ENCODE results near the gene RNF227.
A peak's percentile ranks its signal among the peaks of the same experiment; 100 is the strongest.
"Not testable (repeated sequence)": the region's sequence is repeated elsewhere in the genome, so short reads cannot be mapped to it uniquely, and the experiment has no call there.

Gene RNF227

DNA sequence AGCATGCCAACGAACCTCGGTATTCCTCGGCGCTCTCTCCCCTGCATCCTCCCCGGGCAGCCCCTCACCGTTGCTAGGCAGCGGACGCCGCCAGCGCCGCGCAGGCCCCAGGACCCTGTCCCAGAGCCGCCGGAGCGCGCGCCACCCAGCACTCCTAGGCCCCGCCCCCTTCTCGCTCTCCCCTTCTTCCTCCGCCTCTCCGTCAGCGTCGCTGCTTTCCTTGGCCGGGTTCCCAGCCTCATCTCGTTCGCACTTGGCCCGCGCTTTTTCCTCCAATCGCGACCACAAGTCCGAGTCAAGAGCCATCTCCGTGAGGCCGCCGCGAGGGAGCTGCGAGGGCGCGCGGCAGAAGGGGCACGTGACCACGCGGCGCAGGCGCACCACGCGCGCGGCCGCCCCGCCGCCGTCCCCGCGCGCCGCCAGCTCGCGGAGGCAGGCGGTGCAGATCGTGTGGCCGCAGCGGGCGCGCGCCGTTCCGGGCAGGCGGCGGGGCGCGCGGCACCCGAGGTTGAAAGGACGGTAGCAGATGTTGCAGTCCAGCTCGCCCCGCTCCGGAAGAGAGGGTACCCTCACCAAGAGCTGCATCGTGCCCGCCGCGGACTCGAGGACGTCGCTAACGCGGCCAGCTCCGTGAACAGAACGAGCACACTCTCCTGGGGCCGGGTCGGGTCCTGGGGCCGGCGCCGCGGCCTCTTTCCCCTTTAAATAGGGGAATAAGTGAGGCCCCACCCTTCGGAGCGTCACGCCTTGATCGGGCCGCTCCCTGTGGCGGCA lies at the start of gene RNF227:
Gene RNF227, minus strand, starts transcription at position 679 of the 774 bp plus-strand sequence. Its CDS starts 94 bp downstream, at position 585.
- peak; percentile 98 for DNase-seq

DNA sequence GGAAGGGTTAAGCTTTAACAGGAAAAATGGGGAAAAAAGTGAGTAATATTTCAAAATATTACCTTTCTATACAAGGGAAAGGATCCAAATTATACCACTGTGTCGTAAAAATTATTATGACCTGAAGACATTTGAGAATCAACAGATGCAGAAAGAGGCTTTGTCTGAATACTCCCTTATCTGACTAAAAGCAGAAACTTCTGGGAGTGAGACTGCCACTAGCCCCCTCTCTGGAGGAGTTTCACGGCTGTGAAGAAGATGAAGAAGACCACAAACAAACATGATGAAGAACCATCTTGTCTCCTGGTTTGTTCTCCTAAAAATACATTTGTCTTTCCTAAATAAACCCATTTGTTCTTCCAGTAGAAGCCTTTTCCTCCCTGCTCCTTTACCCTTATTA lies 45.3 kb upstream of the RNF227 start:
- no peak for DNase-seq

DNA sequence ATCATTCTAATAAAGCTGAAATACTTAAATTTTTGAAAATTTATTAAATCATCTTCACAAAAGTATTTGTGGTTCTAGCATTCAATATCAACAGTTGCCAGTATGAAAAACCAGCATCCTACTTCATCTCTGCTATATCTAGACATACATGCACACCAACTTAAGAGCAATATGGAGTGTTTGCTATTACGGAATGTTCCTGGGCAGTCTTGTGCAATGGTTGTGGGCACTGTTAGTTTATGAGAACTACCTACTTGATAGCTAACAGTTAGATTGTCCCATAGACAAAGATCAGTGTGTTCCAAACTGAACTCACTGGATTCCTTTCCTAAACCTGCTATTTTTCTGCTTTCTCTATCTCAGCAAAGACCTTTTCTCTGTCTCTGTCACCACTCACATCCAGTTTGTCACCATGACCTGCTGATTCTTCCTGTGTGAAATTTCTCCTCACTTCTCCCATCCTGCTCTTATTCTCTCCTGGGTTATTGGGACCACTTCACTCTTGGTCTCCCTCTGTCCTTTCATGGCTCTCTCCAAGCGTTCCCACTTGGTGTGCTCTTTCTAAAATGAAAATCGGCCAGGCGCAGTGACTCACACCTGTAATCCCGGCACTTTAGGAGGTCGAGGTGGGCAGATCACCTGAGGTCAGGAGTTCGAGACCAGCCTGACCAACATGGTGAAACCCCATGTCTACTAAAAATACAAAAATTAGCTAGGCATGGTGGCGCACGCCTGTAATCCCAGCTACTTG lies 43.6 kb upstream of the RNF227 start:
- DNase-seq, result no peak

DNA sequence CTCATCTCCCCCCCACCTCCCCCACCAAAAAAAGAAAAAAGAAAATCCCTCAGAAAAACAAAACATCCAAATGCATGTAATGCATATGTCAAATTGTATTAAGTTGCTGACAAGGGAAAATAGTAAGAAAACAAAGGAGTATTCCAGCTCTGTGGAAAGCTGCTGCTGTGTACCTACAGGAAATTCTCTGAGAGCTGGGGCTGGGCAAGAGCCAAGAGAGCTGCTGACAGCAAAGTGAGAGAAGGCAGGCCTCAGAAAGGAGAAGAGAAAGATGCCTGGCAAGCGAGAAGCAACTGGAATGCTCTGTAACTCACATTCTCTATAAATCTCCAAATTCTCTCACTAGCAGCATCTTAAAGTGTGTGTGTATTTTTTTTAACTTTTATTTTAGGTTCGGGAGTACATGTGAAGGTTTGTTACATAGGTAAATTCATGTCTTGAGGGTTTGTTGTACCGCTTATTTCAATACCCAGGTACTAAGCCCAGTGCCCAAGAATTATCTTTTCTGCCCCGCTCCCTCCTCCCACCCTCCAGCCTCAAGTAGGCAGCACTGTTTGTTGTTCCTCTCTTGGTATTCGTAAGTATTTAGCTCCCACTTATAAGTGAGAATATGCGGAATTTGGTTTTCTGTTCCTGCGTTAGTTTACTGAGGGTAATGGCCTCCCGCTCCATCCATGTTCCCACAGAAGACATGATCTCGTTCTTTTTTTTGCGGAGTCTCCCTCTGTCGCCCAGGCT lies 40.3 kb upstream of the RNF227 start:
- DNase-seq, result no peak

DNA sequence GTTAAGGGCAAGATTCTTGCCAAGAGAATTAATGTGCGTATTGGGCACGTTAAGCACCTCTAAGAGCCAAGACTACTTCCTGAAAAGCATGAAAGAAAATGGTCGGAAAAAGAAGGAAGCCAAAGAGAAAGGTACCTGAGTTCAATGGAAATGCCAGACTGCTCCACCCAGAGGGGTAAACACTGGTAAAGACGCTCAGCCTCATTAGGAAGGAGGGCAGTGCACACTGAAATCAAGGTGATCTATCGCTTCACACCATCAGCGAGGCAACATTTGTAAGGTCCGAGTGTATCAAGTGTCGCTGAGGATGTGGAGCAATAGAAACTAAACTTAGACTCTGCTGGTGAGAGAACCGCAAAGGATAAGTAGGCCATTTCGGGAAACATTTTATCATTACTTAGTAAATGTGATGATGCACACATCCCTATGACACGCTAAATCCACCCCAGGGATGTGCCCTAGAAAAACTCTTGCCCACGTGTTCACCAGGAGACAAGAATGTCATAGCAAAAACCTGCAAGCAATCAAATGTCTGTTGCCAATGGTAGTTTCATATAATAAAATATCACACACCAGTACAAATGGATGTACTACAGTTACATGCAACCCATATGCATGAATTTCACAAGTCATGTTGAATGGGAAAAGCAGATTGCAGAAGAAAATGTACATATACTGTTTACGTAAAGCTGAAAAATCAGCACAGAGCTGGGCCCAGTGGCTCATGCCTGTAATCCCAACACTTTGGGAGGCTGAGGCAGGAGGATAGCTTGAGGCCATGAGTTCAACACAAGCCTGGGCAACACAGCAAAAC lies 39.5 kb upstream of the RNF227 start:
- no peak for DNase-seq

DNA sequence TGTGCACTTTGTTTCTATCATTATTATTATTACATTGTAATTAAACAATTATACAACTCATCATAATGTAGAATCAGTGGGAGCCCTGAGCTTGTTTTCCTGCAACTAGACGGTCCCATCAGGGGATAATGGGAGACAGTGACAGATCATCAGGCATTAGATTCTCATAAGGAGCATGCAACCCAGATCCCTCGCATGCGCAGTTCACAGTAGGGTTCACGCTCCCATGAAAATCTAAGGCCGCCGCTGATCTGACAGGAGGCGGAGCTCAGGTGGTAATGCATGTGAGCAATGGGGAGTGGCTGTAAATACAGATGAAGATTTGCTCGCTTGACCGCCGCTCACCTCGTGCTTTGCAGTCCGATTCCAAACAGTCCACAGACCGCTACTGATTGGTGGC lies 37.2 kb upstream of the RNF227 start:
- DNase-seq, result not testable (repeated sequence)

DNA sequence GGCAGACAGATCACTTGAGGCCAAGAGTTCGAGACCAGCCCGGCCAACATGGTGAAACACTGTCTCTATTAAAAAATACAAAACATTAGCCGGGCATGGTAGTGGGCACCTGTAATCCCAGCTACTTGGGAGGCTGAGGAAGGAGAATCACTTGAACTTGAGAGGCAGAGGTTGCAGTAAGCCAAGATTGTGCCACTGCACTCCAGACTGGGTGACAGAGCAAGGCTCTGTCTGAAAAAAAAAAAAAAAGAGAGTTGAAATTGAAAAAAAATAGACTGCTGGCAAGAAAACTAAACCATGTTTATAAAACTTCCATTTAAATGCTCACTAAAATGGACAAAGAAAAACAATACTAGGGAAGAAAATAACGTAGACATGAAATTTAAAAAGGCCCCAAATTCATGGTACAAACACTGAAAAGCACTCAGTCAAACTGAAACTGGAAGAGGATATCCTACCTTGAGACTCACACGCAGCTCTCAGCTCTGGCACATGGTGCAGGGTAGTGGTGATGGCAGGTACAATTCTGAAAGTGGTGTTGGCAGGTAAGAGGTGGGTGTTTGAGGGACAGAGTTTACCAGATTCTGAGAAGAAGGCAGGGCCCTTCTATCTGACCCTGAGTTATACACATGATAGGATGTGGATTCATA lies 35.2 kb upstream of the RNF227 start:
- no peak for DNase-seq

DNA sequence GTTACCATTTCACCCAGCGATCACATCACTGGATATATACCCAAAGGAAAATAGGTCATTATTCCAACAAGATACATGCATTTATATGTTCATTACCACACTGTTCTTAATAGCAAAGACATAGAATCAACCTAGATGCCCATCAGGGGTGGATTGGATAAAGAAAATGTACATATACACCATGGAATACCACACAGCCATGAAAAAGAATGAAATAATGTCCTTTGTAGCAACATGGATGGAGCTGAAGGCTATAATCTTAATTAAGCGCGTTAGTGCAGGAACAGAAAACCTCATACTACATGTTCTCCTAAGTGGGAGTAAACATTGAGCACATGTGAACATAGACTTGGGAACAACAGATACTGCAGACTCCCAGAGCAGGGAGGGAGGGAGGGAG lies 34.5 kb upstream of the RNF227 start:
- DNase-seq, result no peak

DNA sequence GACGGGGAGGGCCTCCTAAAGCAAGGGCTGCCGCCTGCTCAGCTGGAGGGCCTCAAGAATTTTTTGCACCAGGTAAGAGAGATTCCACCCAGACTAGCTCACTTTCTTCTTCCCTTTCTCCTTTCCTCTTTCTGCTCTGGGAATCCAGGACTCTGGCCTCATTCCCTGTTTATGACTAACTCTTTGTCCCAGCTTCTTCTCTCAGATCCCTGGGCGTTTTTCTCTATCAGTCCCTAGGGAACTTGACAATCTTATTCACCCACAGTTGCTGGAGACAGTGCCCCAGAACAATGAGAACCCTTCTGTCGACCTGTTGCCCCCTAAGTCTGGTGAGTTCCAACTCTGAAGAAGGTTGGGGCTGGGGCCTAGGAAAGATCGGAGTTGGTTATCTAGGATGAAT lies 31.6 kb upstream of the RNF227 start:
- no peak for DNase-seq

DNA sequence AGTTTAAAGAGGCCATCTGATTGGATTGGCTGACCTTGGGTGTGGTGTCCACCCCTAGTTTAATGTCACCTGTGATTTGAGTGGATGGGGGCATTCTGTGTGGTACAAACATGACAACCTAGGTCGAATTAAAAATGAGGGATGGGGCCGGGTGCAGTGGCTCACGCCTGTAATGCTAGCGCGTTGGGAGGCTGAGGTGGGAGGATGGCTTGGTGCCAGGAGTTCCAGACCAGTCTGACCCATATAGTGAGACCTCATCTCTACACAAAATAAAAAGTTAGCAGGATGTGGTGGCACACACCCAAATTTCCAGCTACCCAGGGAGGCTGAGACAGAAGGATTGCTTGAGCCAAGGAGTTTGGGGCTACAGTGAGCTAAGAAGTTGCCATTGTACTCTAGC lies 30.4 kb upstream of the RNF227 start:
- no peak for DNase-seq

DNA sequence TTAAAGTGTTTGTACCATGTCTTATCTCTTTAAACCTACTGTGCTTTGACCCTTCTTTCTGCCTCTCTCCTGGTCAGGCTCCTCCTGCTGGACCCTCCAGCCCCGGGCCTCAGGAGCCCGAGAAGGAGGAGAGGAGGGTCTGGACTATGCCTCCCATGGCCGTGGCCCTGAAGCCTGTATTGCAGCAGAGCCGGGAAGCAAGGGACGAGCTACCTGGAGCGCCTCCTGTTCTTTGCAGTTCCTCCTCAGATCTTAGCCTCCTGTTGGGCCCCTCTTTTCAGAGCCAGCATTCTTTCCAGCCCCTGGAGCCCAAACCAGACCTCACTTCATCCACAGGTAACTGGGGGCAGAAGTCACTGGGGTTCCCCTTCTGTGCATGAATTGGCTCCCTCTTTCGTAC lies 29.6 kb upstream of the RNF227 start:
- DNase-seq, result no peak

DNA sequence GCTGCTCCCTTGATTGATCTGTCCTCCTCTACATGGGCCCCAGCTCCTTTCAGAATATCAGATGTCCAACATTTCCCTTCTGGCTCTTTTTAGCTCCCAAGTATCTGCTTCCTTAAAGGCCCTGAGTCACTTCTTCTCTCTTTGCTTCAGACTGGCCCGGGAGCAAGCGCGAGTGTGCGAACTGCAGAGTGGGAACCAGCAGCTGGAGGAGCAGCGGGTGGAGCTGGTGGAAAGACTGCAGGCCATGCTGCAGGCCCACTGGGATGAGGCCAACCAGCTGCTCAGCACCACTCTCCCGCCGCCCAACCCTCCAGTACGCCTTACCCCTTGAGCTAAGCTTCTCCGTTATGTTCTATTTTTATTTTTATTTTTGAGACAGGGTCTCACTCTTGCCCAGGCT lies 28.2 kb upstream of the RNF227 start:
- DNase-seq, result no peak

DNA sequence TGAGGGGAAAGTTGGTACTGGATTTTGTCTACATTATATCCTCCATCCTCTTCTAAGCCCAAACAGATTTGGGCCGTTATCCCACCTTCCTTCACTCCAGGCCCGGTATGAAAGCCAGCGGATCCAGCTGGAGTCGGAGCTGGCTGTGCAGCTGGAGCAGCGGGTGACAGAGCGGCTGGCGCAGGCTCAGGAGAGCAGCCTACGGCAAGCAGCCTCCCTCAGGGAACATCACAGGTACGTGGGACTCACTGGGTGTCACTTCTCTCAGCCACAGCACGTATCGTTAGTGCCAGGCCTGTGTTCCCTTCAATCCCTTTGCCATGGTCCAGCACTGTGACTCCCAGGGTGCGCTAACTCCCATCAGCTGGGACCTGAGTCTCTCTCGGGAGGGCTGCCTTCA lies 27.2 kb upstream of the RNF227 start:
- DNase-seq, result no peak

DNA sequence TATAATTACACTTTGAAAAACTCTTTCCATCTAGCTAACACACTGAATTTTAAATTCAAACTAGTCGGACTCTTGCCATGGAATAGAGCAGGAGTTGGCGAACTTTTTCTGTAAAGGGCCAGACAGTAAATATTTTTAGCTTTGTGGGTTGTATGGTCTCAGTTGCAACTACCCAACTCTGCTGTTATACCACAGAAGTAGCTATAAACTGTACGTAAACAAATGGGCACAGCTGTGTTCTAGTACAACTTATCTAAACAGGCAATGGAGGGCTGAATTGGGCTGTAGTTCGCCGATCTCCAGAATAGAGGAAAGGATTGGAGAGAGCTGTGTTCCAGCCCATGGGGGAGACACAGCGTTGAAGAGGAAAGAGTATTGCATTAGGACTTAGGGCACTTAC lies 24.7 kb upstream of the RNF227 start:
- DNase-seq, result no peak

DNA sequence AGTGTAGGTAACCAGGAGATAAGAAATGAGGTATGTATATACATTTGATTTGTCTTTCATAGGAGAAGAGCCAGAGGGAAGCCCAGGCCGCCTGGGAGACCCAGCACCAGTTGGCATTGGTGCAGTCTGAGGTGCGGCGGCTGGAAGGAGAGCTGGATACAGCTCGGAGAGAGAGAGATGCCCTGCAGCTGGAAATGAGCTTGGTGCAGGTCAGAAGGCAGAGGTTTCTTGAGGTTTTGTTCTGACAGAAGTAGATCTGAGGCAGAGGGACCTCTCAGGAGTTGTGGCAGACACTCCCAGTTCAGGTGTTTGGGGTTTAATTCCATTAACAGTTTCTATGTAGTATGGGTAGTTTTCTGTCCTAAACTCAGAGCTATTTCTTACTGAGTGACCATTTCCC lies 23.9 kb upstream of the RNF227 start:
- no peak for DNase-seq

DNA sequence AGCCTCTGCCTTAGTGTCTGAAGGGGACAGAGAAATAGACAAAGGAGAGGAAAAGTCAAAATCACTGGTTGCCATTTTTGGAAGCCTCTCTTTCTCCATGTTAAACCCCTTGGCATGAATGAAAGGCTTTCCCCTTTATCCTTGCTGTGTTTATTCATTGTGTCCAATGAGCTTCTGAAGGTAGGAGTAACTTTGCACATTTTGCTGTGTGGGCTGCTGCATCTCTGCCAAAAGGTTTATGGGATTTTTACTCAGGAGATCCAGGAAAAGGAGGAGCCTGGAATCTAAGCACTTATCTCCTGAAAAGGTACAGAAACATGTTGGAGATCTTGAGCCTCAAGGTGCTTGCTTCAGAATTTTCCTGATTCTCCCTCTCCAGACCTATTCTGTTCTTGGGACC lies 19.8 kb upstream of the RNF227 start:
- no peak for DNase-seq

DNA sequence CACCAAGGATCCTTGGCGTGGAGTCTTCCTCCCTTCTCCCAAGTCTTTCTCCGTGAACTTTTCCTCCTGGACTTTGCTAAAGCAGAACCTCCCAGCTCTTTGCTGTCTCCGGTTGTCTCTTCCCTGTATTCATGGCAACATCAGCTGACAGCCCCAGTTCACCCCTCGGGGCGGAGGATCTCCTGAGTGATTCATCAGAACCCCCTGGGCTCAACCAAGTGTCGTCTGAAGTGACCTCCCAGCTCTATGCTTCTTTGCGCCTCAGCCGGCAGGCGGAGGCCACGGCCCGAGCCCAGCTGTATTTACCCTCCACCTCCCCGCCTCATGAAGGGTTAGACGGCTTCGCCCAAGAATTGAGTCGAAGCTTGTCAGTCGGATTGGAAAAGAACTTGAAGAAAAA lies 16.9 kb upstream of the RNF227 start:
- peak; percentile 74 for DNase-seq

DNA sequence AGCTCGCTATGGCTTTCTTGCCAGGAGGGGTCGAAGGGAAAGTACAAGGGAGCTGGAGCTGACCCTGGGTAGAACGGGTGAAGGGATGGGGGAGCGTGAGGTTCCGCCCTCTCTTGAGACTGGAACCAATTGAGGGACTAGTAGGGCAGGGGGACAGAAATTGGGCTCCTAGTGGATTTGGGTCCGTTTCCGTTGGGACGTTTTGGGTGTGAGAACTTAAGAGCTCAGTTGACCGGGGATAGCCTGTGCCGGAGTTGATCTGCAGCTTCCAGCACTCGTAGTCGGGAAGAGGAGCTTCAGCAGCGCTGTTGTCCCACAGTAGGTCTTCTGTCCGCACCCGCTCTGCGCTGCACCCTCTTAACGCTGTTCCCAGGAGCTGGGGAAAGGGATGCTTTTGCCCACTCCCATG lies 16.4 kb upstream of the RNF227 start:
- no peak for DNase-seq

DNA sequence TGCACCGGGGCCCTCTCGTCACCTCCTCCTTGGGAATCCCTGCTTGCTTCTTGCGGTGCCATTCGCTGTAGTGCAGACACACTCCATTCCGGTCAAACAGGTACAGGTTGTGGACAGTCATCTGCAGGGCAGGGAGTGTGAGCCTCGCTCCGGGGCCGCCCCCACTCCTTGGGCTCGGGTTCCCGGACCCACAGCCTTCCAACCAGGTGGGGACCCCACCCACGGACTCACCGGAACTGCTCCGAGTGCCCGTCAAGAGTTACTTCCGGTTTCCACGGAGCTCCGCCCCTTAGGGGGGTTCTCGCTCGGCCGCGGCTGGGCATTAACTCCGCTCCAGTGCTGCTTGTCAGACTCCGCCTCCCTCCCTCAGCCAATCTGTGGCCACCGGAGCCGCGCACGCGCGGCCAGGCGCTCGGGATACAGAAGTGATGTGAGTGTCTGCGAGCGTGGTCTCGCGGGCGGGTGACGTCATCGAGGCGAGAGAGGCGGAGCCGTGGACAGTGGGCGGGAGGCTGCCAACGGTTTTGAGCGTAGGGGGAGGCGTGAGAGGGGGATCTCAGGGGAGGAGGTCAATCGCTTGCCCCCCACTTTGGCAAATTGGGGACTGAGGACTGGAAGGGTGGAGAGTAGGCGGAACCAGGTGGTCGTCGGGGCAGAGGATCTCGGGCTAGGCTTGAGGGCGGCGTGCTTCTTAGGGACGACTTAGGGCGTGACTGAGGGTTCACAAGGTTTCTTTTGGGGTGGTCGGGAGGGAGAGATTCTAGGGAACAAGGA lies 15.8 kb upstream of the RNF227 start, which contains the start of the genes CNTROB and TRAPPC1:
Gene CNTROB, plus strand, starts transcription at position 498 of the 774 bp plus-strand sequence. CDS start 874 bp downstream, outside the sequence.
Gene TRAPPC1, minus strand, starts transcription at position 238 of the 774 bp plus-strand sequence. Its CDS starts 117 bp downstream, at position 121.
- peak; percentile 99 for DNase-seq

DNA sequence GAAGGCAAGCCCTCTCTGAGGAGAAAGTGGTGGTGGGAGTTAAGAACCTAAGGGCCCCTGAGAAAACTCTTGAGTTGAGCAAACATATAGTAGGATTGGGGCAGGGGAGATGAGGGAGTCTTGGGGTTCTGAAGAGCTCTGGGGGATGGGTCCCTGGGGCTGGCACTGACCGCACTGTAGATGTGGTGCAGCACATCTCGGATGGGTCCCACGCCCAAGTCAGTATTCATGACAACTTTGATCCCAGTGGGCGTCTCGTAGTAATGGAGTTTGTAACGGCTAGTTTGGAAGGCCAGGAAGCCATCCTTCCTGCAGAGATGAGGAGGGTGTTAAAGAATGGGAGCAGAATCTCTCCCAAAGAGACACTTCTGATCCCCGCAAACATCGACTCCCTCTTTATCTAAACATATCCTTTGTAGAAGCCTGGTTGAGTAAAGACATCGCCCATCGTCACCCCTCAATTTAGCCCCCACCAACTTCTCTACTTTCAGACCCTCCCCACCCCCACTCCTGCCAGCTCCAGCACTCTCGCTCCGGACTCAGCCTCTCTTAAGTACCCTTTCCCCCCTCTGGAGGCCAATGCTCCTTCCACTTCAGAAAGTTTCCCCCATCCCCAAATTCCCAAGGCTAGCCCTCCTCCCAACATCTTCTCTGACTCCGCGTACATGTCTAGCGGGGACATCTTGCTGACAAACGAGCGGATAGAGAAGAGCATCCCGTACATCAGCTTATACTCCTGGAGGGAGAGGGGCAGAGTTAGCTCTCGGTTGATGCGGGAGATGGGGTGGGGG lies 14.9 kb upstream of the RNF227 start:
- DNase-seq, result no peak

All from eye (tissue), 1 donor.